ENCODE data around the gene PPM1L.

PPM1L gene

GRCh38 chr3:160806686-160807085 is 50.7 kb downstream of the PPM1L start:
- H3K4me1 Mint-ChIP-seq: peaks cover 8 to 14% of the 10 kb centered on the region in 2 donors
- H3K36me3 Mint-ChIP-seq: no peaks in the 10 kb centered on the region
- H3K27me3 Mint-ChIP-seq: no peaks in the 10 kb centered on the region
- no peak overlapping the region for H3K27ac Mint-ChIP-seq
- H3K4me3 Mint-ChIP-seq: no peak overlapping the region
- no peaks in the 10 kb centered on the region for H3K9me3 Mint-ChIP-seq
- DNase-seq (no peak), ATAC-seq (replicated peaks) (no peak)

DNA sequence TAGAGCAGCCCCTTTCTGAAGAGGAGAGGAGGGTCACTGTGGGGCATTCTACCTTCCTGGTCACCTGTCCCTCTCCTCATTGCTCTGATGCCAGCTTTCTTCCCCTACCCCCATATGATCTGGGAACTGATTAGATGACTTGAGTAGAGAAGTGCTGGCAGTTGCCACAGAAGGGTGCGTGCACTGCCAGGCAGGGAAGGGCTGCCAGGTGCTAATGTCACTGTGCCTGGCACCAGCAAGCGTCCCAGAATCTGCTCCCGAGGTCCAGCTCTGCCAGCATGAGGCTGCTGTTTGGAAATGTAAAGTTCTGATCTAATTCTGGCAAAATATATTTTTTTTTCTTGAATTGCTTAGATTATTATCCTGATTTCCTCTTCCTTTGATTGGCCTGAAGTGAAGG is 52.8 kb downstream of the PPM1L start:
- Mint-ChIP-seq H3K4me3 (no peak overlapping the region), H3K9me3 (no peaks in the 10 kb centered on the region), H3K36me3 (no peaks in the 10 kb centered on the region), H3K4me1 (peaks cover 4 to 8% of the 10 kb centered on the region in 2 donors), H3K27ac (no peak overlapping the region), H3K27me3 (no peaks in the 10 kb centered on the region)
- ATAC-seq (replicated peaks) (no peak), DNase-seq (no peak)

GRCh38 chr3:160809453-160809852 is 53.4 kb downstream of the PPM1L start:
- no peak for DNase-seq
- Mint-ChIP-seq H3K27me3 (no peaks in the 10 kb centered on the region), H3K36me3 (no peaks in the 10 kb centered on the region), H3K4me1 (peaks cover 4 to 8% of the 10 kb centered on the region in 2 donors), H3K27ac (no peak overlapping the region), H3K4me3 (no peak overlapping the region), H3K9me3 (no peaks in the 10 kb centered on the region)
- no peak for ATAC-seq (replicated peaks)

- H3K27ac Mint-ChIP-seq: no peak overlapping the region
- ATAC-seq (replicated peaks): no peak
Observed at GRCh38 chr3:160810362-160811236, 54.6 kb downstream of the PPM1L start.

GRCh38 chr3:160811237-160811548 is 55.2 kb downstream of the PPM1L start:
- Mint-ChIP-seq H3K4me3 (no peak overlapping the region), H3K4me1 (peaks cover 4 to 8% of the 10 kb centered on the region in 2 donors), H3K9me3 (no peaks in the 10 kb centered on the region), H3K27me3 (no peaks in the 10 kb centered on the region), H3K27ac (no peak overlapping the region), H3K36me3 (no peaks in the 10 kb centered on the region)
- ATAC-seq (replicated peaks) (no peak), DNase-seq (no peak)

More at GRCh38 chr3:160810362-160811236, 54.6 kb downstream of the PPM1L start:
- Mint-ChIP-seq H3K9me3 (no peaks in the 10 kb centered on the region), H3K4me1 (peaks cover 4 to 8% of the 10 kb centered on the region in 2 donors), H3K36me3 (no peaks in the 10 kb centered on the region), H3K4me3 (no peak overlapping the region), H3K27me3 (no peaks in the 10 kb centered on the region)
- DNase-seq: no peak

DNA sequence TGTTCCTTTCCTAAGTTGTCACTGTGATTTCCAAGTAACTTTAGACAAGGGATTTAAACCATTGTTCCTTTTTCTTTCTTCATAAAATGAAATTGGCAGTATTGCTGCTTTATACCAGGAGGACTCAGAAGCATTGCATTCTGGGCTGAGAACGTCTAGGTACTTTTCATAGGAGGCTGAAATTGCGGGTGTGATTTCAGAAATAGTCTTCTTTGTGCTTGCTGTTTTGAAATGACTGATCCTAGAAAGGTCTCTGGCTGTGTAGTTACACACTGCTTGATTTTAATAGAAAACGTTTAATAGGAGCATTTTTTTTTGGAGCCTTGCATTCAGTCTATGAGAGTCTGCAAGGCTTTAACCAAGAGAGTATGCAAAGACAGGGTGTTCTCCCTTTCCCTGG is 56.3 kb downstream of the PPM1L start:
- Mint-ChIP-seq H3K4me1 (peaks cover 4 to 8% of the 10 kb centered on the region in 2 donors), H3K9me3 (no peaks in the 10 kb centered on the region), H3K27ac (no peak overlapping the region), H3K36me3 (no peaks in the 10 kb centered on the region), H3K27me3 (no peaks in the 10 kb centered on the region), H3K4me3 (no peak overlapping the region)
- DNase-seq: no peak
- ATAC-seq (replicated peaks): no peak

DNA sequence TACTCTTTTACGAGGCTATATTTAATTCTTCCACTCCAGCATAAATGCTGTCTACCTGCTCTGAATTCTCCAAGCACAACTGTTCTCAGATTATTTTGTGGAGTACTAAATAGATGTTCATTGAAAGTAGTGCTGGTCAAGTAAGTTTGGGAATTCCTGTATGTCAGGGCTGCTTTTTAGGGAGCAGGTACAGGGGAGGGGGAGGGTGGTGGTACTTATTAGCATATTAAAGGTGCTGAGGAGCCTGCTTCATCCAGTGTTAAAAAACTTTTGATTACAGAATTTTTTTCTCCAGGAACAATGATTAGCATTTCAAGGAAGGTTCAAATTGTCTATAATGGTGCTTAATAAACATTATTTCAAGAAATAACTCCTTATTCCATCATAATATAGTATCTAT is 59.2 kb downstream of the PPM1L start:
- DNase-seq (no peak), ATAC-seq (replicated peaks) (no peak)
- H3K27ac Mint-ChIP-seq: no peak overlapping the region
- H3K4me1 Mint-ChIP-seq: peaks cover under 1 to 2% of the 10 kb centered on the region in 2 donors
- H3K9me3 Mint-ChIP-seq: no peaks in the 10 kb centered on the region
- H3K27me3 Mint-ChIP-seq: no peaks in the 10 kb centered on the region
- no peak overlapping the region for H3K4me3 Mint-ChIP-seq
- no peaks in the 10 kb centered on the region for H3K36me3 Mint-ChIP-seq

- Mint-ChIP-seq H3K9me3 (no peaks in the 10 kb centered on the region), H3K4me3 (no peak overlapping the region), H3K27me3 (no peaks in the 10 kb centered on the region), H3K27ac (no peak overlapping the region), H3K4me1 (no peaks in the 10 kb centered on the region), H3K36me3 (no peaks in the 10 kb centered on the region)
- no peak for DNase-seq
- ATAC-seq (replicated peaks): no peak
Observed at GRCh38 chr3:160820022-160820421, 64.0 kb downstream of the PPM1L start.

GRCh38 chr3:160820430-160820829 is 64.4 kb downstream of the PPM1L start:
- Mint-ChIP-seq H3K4me1 (no peaks in the 10 kb centered on the region), H3K9me3 (no peaks in the 10 kb centered on the region), H3K27me3 (no peaks in the 10 kb centered on the region), H3K4me3 (no peak overlapping the region), H3K27ac (no peak overlapping the region), H3K36me3 (no peaks in the 10 kb centered on the region)
- ATAC-seq (replicated peaks) (no peak), DNase-seq (no peak)

- no peak overlapping the region for H3K4me3 Mint-ChIP-seq
- DNase-seq (no peak), ATAC-seq (replicated peaks) (no peak)
- H3K27me3 Mint-ChIP-seq: no peaks in the 10 kb centered on the region
- H3K36me3 Mint-ChIP-seq: no peaks in the 10 kb centered on the region
- no peaks in the 10 kb centered on the region for H3K4me1 Mint-ChIP-seq
- no peak overlapping the region for H3K27ac Mint-ChIP-seq
- no peaks in the 10 kb centered on the region for H3K9me3 Mint-ChIP-seq
Observed at GRCh38 chr3:160822936-160823335, 66.9 kb downstream of the PPM1L start.

DNA sequence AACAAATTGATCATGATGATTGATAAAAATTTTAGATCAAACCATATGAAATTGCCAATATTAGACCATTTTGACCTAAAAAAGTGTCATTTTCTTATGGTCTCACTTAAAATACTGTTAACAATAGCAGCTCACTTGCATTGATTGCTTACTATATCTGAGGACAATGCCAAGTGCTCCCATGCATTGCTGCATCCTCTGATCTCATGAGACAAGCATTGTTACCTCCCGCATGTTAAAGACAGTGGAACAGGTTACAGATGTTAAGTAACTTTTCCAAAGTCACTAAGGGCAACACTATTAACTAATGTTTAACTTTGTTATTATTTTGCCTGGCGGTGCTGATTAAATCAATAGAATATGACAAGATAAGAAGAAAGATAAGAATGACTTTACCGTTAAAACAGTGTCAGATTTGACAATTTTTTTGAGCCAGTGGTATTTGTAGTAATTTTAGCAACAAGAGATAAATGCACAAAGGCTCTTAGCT is 69.3 kb downstream of the PPM1L start:
- no peak overlapping the region for H3K27ac Mint-ChIP-seq
- DNase-seq (no peak), ATAC-seq (replicated peaks) (no peak)
- no peaks in the 10 kb centered on the region for H3K27me3 Mint-ChIP-seq
- no peaks in the 10 kb centered on the region for H3K36me3 Mint-ChIP-seq
- H3K4me3 Mint-ChIP-seq: no peak overlapping the region
- no peaks in the 10 kb centered on the region for H3K9me3 Mint-ChIP-seq
- H3K4me1 Mint-ChIP-seq: no peaks in the 10 kb centered on the region

DNA sequence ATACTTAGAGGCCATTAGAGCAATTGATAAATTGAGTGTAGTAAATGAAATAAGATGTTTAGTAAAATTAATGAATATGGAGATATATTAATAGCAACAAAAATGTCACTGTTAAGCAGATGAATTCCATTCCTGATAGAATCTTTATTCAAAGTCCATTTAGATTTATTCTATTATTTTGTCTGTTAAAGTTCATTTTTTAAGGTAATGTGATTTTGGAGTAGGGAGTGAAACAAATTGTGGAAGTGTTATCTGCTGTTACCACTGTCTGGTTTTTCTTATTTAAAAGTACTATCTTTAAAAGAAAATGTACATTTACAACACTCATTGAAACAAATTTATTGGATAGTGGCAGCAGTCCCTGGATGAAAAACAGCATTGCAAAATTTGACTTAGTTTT is 70.4 kb downstream of the PPM1L start:
- no peak for DNase-seq
- Mint-ChIP-seq H3K27ac (no peak overlapping the region), H3K9me3 (no peaks in the 10 kb centered on the region), H3K4me1 (no peaks in the 10 kb centered on the region), H3K4me3 (no peak overlapping the region), H3K27me3 (no peaks in the 10 kb centered on the region), H3K36me3 (no peaks in the 10 kb centered on the region)
- no peak for ATAC-seq (replicated peaks)

DNA sequence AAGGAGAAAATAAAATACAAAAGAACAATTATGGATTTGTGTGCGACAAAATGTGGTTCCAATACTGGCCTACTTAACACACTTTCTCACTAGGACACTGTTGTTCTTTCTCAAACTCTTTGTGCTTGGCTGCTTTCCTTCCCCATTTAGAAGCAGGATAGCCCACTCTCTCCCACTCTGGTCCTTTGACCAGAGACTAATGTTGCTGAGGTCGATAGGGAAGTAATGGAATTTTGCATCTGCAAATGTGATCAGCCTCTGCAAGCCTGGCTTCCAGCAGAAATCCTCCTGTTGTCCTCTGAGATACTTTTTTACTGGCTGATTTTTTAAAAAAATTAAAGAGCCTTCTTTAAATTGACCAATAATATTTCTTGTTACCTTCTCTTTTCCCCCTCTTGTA is 71.0 kb downstream of the PPM1L start:
- Mint-ChIP-seq H3K36me3 (no peaks in the 10 kb centered on the region), H3K9me3 (no peaks in the 10 kb centered on the region), H3K27me3 (no peaks in the 10 kb centered on the region), H3K4me1 (no peaks in the 10 kb centered on the region), H3K4me3 (no peak overlapping the region), H3K27ac (no peak overlapping the region)
- DNase-seq: no peak
- no peak for ATAC-seq (replicated peaks)

GRCh38 chr3:160827516-160827915 is 71.5 kb downstream of the PPM1L start:
- no peak for DNase-seq
- Mint-ChIP-seq H3K27me3 (no peaks in the 10 kb centered on the region), H3K4me3 (no peak overlapping the region), H3K27ac (no peak overlapping the region), H3K9me3 (no peaks in the 10 kb centered on the region), H3K4me1 (no peaks in the 10 kb centered on the region), H3K36me3 (no peaks in the 10 kb centered on the region)
- ATAC-seq (replicated peaks): no peak

GRCh38 chr3:160828880-160829279 is 72.8 kb downstream of the PPM1L start:
- Mint-ChIP-seq H3K36me3 (no peaks in the 10 kb centered on the region), H3K4me1 (no peaks in the 10 kb centered on the region), H3K27me3 (no peaks in the 10 kb centered on the region), H3K27ac (no peak overlapping the region), H3K4me3 (no peak overlapping the region), H3K9me3 (no peaks in the 10 kb centered on the region)
- no peak for DNase-seq
- no peak for ATAC-seq (replicated peaks)

Measured in stimulated activated naive B cell treated with anti-CD40 and anti-IgM and Interleukin-4, amounts not matched to agents 10 μg/mL and 1 μg/mL and 100 μg/mL, for 72 hours (primary cell).